Measurements from ENCODE around the gene C22orf39. TPM values are rescaled to one million over a fixed set of nuclear protein-coding genes. Genes with fewer than 3 reads are reported as not detected.

Gene C22orf39
- total RNA-seq, 6 experiments from 2014 or later = 9.8 to 15.7 (median 12.5) TPM

GRCh38 chr22:19464546-19464945 lies 17.0 kb upstream of the C22orf39 start:
- Histone ChIP-seq H3K27ac (no peak overlapping the region), H3K36me3 (peaks cover 0 to 63% (median 44%) of the 10 kb centered on the region in 4 donors), H3K9me3 (no peaks in the 10 kb centered on the region), H3K4me1 (no peaks in the 10 kb centered on the region), H3K27me3 (no peaks in the 10 kb centered on the region), H3K4me3 (no peak overlapping the region)
- TF ChIP-seq POLR2A (IDR thresholded peaks at IDR 0.05) (no peak), CTCF (IDR thresholded peaks at IDR 0.05) (no peak)
- ATAC-seq = no peak
- intact Hi-C loops (cut with DNase I) = no loop called here
- 56% methylated on average over 1 of the region's 1 CpG for WGBS (ENCODE audit: insufficient coverage, low coverage, low lambda C conversion rate, missing lambda C conversion rate)
- no peak for DNase-seq

GRCh38 chr22:19463491-19464469 lies 16.3 kb upstream of the C22orf39 start:
- DNase-seq = no peak
- ATAC-seq = no peak
- intact Hi-C loops (cut with DNase I) = no loop called here

GRCh38 chr22:19463008-19463407 lies 15.5 kb upstream of the C22orf39 start:
- no peak for DNase-seq
- 100% methylated on average over 1 of the region's 1 CpG for WGBS (ENCODE audit: insufficient coverage, low coverage, low lambda C conversion rate, missing lambda C conversion rate)
- no peak overlapping the region for H3K4me3 ChIP-seq
- no peak for ATAC-seq
- H3K27me3 ChIP-seq = no peaks in the 10 kb centered on the region
- TF ChIP-seq POLR2A (IDR thresholded peaks at IDR 0.05) (no peak), CTCF (IDR thresholded peaks at IDR 0.05) (no peak)
- H3K27ac ChIP-seq = no peak overlapping the region
- peaks cover 0 to 60% (median 39%) of the 10 kb centered on the region in 4 donors for H3K36me3 ChIP-seq
- intact Hi-C loops (cut with DNase I) = no loop called here
- H3K4me1 ChIP-seq = no peaks in the 10 kb centered on the region
- no peaks in the 10 kb centered on the region for H3K9me3 ChIP-seq

More at GRCh38 chr22:19463491-19464469, 16.3 kb upstream of the C22orf39 start:
- Histone ChIP-seq H3K9me3 (no peaks in the 10 kb centered on the region), H3K4me1 (no peaks in the 10 kb centered on the region), H3K4me3 (no peak overlapping the region), H3K27me3 (no peaks in the 10 kb centered on the region), H3K36me3 (peaks cover 0 to 59% (median 40%) of the 10 kb centered on the region in 4 donors), H3K27ac (no peak overlapping the region)
- TF ChIP-seq POLR2A (IDR thresholded peaks at IDR 0.05) (no peak), CTCF (IDR thresholded peaks at IDR 0.05) (no peak)
- WGBS (ENCODE audit: insufficient coverage, low coverage, low lambda C conversion rate, missing lambda C conversion rate) = 76% methylated on average over 5 of the region's 7 CpGs

GRCh38 chr22:19461506-19461905 lies 14.0 kb upstream of the C22orf39 start:
- no peak for ATAC-seq
- no peak for TF ChIP-seq POLR2A (IDR thresholded peaks at IDR 0.05)
- TF ChIP-seq CTCF (IDR thresholded peaks at IDR 0.05) = no peak
- H3K36me3 ChIP-seq = peaks cover 0 to 60% (median 31%) of the 10 kb centered on the region in 4 donors

More at GRCh38 chr22:19461506-19461905, 14.0 kb upstream of the C22orf39 start:
- intact Hi-C loops (cut with DNase I) = no loop called here
- DNase-seq = no peak
- H3K27ac ChIP-seq = no peak overlapping the region
- no peak overlapping the region for H3K4me3 ChIP-seq
- no peaks in the 10 kb centered on the region for H3K9me3 ChIP-seq
- no peaks in the 10 kb centered on the region for H3K4me1 ChIP-seq
- no peaks in the 10 kb centered on the region for H3K27me3 ChIP-seq
- 100% methylated on average over 1 of the region's 1 CpG for WGBS (ENCODE audit: insufficient coverage, low coverage, low lambda C conversion rate, missing lambda C conversion rate)
